ENCODE measurements around the gene ICA1L. TPM values are rescaled to one million over a fixed set of nuclear protein-coding genes. Genes with fewer than 3 reads are reported as not detected.
A peak's percentile ranks its signal among the peaks of the same experiment; 100 is the strongest.
"Not testable (repeated sequence)": the region's sequence is repeated elsewhere in the genome, so short reads cannot be mapped to it uniquely, and the experiment has no call there.

The ICA1L gene
- total RNA-seq, 1 experiment from 2014 or later: 5.5 TPM

GRCh38 chr2:202909394-202910192 is 38.0 kb upstream of the ICA1L start:
- no peak for DNase-seq
- H3K9me3 ChIP-seq: no peaks in the 10 kb centered on the region
- H3K9me3 Mint-ChIP-seq (ENCODE audit: unreplicated experiment): peaks cover 15% of the 10 kb centered on the region
- H3K4me3 ChIP-seq (ENCODE audit: low read depth, low read length): no peak overlapping the region
- no peaks in the 10 kb centered on the region for H3K27me3 ChIP-seq (replicated peaks; ENCODE audit: control insufficient read depth, insufficient read depth, low read length)
- TF ChIP-seq CTCF (IDR thresholded peaks at IDR 0.05; ENCODE audit: insufficient read depth in 1 of 2, low read depth in 1 of 2, low read length in 1 of 2, severe bottlenecking in 1 of 2, unreplicated experiment in 1 of 2): no peak
- peaks cover 38% of the 10 kb centered on the region for H3K36me3 Mint-ChIP-seq (ENCODE audit: insufficient read depth, unreplicated experiment)
- peak overlapping the region; percentile 29 for H3K27ac Mint-ChIP-seq (ENCODE audit: unreplicated experiment)
- ChIA-PET CTCF (no interaction called here), POLR2A (no interaction called here)
- peak overlapping the region; percentile 97 for H3K4me3 Mint-ChIP-seq (ENCODE audit: unreplicated experiment)
- BruUV-seq (replicated peaks): no TSS peak
- H3K4me1 ChIP-seq: 0 out of 2 replicates have a peak, but pooled peaks cover 8% of the 10 kb centered on the region
- intact Hi-C loops (cut with micrococcal nuclease; ENCODE audit: unreplicated experiment): loop anchor here (5.0 to 10.0 kb wide), 2 partner anchors 185 to 328 kb away; partner anchors contain the start of gene CYP20A1
- peaks cover 2% of the 10 kb centered on the region; the same call in 1 of the 2 replicates for H3K36me3 ChIP-seq (ENCODE audit: control insufficient read depth, insufficient read depth, low read length)
- peaks cover 12% of the 10 kb centered on the region for H3K4me1 Mint-ChIP-seq (ENCODE audit: low read depth, unreplicated experiment)
- H3K27me3 Mint-ChIP-seq (ENCODE audit: insufficient read depth, unreplicated experiment): no peaks in the 10 kb centered on the region

- Histone ChIP-seq H3K9me3 (no peaks in the 10 kb centered on the region), H3K36me3 (ENCODE audit: control insufficient read depth, insufficient read depth, low read length) (peaks cover 2% of the 10 kb centered on the region; the same call in 1 of the 2 replicates), H3K4me1 (0 out of 2 replicates have a peak, but pooled peaks cover 8% of the 10 kb centered on the region), H3K4me3 (ENCODE audit: low read depth, low read length) (no peak overlapping the region), H3K27me3 (replicated peaks; ENCODE audit: control insufficient read depth, insufficient read depth, low read length) (no peaks in the 10 kb centered on the region)
- BruUV-seq (replicated peaks): no TSS peak
- DNase-seq: no peak
- H3K9me3 Mint-ChIP-seq (ENCODE audit: unreplicated experiment): peaks cover 23% of the 10 kb centered on the region
- H3K27ac Mint-ChIP-seq (ENCODE audit: unreplicated experiment): no peak overlapping the region
- intact Hi-C loops (cut with micrococcal nuclease; ENCODE audit: unreplicated experiment): no loop called here
- no peaks in the 10 kb centered on the region for H3K27me3 Mint-ChIP-seq (ENCODE audit: insufficient read depth, unreplicated experiment)
- no peak overlapping the region for H3K4me3 Mint-ChIP-seq (ENCODE audit: unreplicated experiment)
- CTCF ChIA-PET: no interaction called here
- peaks cover 52% of the 10 kb centered on the region for H3K36me3 Mint-ChIP-seq (ENCODE audit: insufficient read depth, unreplicated experiment)
- no peak for TF ChIP-seq CTCF (IDR thresholded peaks at IDR 0.05; ENCODE audit: insufficient read depth in 1 of 2, low read depth in 1 of 2, low read length in 1 of 2, severe bottlenecking in 1 of 2, unreplicated experiment in 1 of 2)
- POLR2A ChIA-PET: no interaction called here
- H3K4me1 Mint-ChIP-seq (ENCODE audit: low read depth, unreplicated experiment): peaks cover 17% of the 10 kb centered on the region
These were observed 36.6 kb upstream of the ICA1L start for GRCh38 chr2:202908186-202908585.

- H3K27ac Mint-ChIP-seq (ENCODE audit: unreplicated experiment); H3K36me3 ChIP-seq (ENCODE audit: control insufficient read depth, insufficient read depth, low read length); CTCF ChIA-PET; POLR2A ChIA-PET; H3K9me3 ChIP-seq; H3K4me1 ChIP-seq; BruUV-seq (replicated peaks); DNase-seq; intact Hi-C loops (cut with micrococcal nuclease; ENCODE audit: unreplicated experiment); H3K4me3 Mint-ChIP-seq (ENCODE audit: unreplicated experiment); H3K27me3 ChIP-seq (replicated peaks; ENCODE audit: control insufficient read depth, insufficient read depth, low read length); H3K4me3 ChIP-seq (ENCODE audit: low read depth, low read length); H3K27me3 Mint-ChIP-seq (ENCODE audit: insufficient read depth, unreplicated experiment): not testable (repeated sequence)
- Mint-ChIP-seq H3K4me1 (ENCODE audit: low read depth, unreplicated experiment) (peaks cover 20% of the 10 kb centered on the region), H3K9me3 (ENCODE audit: unreplicated experiment) (peaks cover 23% of the 10 kb centered on the region), H3K36me3 (ENCODE audit: insufficient read depth, unreplicated experiment) (peaks cover 51% of the 10 kb centered on the region)
These were observed 33.9 kb upstream of the ICA1L start for GRCh38 chr2:202905507-202905906.

Data from Caco-2 (cell line).